GM18498 (cell line): ENCODE data around the gene BCAR3.

Experiments used
- ATAC-seq: cut with Tn5 transposase; IDR thresholded peaks from one replicate; pipeline ENCODE4 v1.9.1; 2021; ENCODE audit warnings: mild to moderate bottlenecking, moderate library complexity; ENCODE audit not compliant: unreplicated experiment

The BCAR3 gene

GRCh38 chr1:93641527-93641926, 40.1 kb downstream of the BCAR3 start:
- no peak for ATAC-seq

GRCh38 chr1:93640656-93641440, 40.8 kb downstream of the BCAR3 start:
- no peak for ATAC-seq

- no peak for ATAC-seq
These were observed 42.7 kb downstream of the BCAR3 start for GRCh38 chr1:93638981-93639380.

- no peak for ATAC-seq
These were observed 43.3 kb downstream of the BCAR3 start for GRCh38 chr1:93638307-93638847.

- no peak for ATAC-seq
These were observed 44.9 kb downstream of the BCAR3 start for GRCh38 chr1:93636712-93637111.

GRCh38 chr1:93635614-93636543, 45.8 kb downstream of the BCAR3 start:
- no peak for ATAC-seq

- no peak for ATAC-seq
These were observed 48.3 kb downstream of the BCAR3 start for GRCh38 chr1:93633313-93633712.

GRCh38 chr1:93631626-93632365, 49.8 kb downstream of the BCAR3 start:
- no peak for ATAC-seq

- ATAC-seq = no peak
These were observed 51.5 kb downstream of the BCAR3 start for GRCh38 chr1:93630168-93630567.

GRCh38 chr1:93629101-93630059, 52.3 kb downstream of the BCAR3 start:
- peak; percentile 72 for ATAC-seq

GRCh38 chr1:93628681-93629080, 53.0 kb downstream of the BCAR3 start:
- no peak for ATAC-seq

- ATAC-seq = no peak
These were observed 55.9 kb downstream of the BCAR3 start for GRCh38 chr1:93625582-93626327.

GRCh38 chr1:93623875-93624274, 57.8 kb downstream of the BCAR3 start:
- no peak for ATAC-seq

- ATAC-seq = no peak
These were observed 58.2 kb downstream of the BCAR3 start for GRCh38 chr1:93623436-93623835.

- ATAC-seq = no peak
These were observed 60.4 kb downstream of the BCAR3 start for GRCh38 chr1:93621246-93621645.

- ATAC-seq = no peak
These were observed 60.8 kb downstream of the BCAR3 start for GRCh38 chr1:93620841-93621210.

GRCh38 chr1:93620172-93620840, 61.3 kb downstream of the BCAR3 start:
- ATAC-seq = no peak

- no peak for ATAC-seq
These were observed 62.0 kb downstream of the BCAR3 start for GRCh38 chr1:93619507-93620171.
